Hepatocyte (in vitro differentiated cells): ENCODE measurements around the gene NEDD4L. TPM values are rescaled to one million over a fixed set of nuclear protein-coding genes. Genes with fewer than 3 reads are reported as not detected.

Experiments used
- DNase-seq: peaks from one replicate; pipeline ENCODE4 v3.0.0-alpha.2; 2016; ENCODE audit warnings: low spot score
- H2AFZ ChIP-seq: fragments of 200-600 bp; sonication (generic); 2 replicates; pipeline ENCODE4 v1.6.0; 2016; ENCODE audit warnings: antibody characterized with exemption, mild to moderate bottlenecking
- H3K27ac ChIP-seq: fragments of 200-600 bp; sonication (generic); 2 replicates; pipeline ENCODE4 v1.5.1; 2016; ENCODE audit warnings: mild to moderate bottlenecking
- H3K27me3 ChIP-seq: fragments of 200-600 bp; sonication (generic); 2 replicates; pipeline ENCODE4 v1.6.1; 2016
- H3K36me3 ChIP-seq: fragments of 200-600 bp; sonication (generic); replicated peaks from 2 replicates; pipeline ENCODE4 v1.5.1; 2016; ENCODE audit warnings: low read depth; ENCODE audit not compliant: insufficient read depth
- H3K4me1 ChIP-seq: fragments of 200-600 bp; sonication (generic); 2 replicates; pipeline ENCODE4 v1.5.1; 2016; ENCODE audit warnings: mild to moderate bottlenecking, moderate library complexity; ENCODE audit not compliant: insufficient read depth
- H3K4me2 ChIP-seq: fragments of 200-600 bp; sonication (generic); 2 replicates; pipeline ENCODE4 v1.6.0; 2016
- H3K4me3 ChIP-seq: fragments of 200-600 bp; sonication (generic); 2 replicates; pipeline ENCODE4 v1.5.1; 2016; ENCODE audit warnings: mild to moderate bottlenecking
- H3K79me2 ChIP-seq: fragments of 200-600 bp; sonication (generic); 2 replicates; pipeline ENCODE4 v1.6.0; 2017; ENCODE audit warnings: mild to moderate bottlenecking
- H3K9me2 ChIP-seq: fragments of 200-600 bp; sonication (generic); replicated peaks from 2 replicates; pipeline ENCODE4 v1.6.0; 2017; ENCODE audit warnings: mild to moderate bottlenecking; ENCODE audit not compliant: insufficient read depth
- H3K9me3 ChIP-seq: fragments of 200-600 bp; sonication (generic); 2 replicates; pipeline ENCODE4 v1.5.1; 2016; ENCODE audit warnings: low read depth, mild to moderate bottlenecking
- H4K20me1 ChIP-seq: fragments of 200-600 bp; sonication (generic); 2 replicates; pipeline ENCODE4 v1.6.0; 2016; ENCODE audit warnings: mild to moderate bottlenecking; ENCODE audit not compliant: insufficient read depth, poor library complexity, severe bottlenecking
- EZH2 ChIP-seq: fragments of 200-600 bp; sonication (generic); IDR thresholded peaks from 2 replicates; pipeline ENCODE4 v1.6.1; 2016; ENCODE audit warnings: antibody characterized with exemption, mild to moderate bottlenecking, borderline replicate concordance
- EZH2phosphoT487 ChIP-seq: fragments of 200-600 bp; sonication (generic); IDR thresholded peaks from one replicate; pipeline ENCODE4 v1.6.1; 2018; ENCODE audit warnings: antibody characterized with exemption, mild to moderate bottlenecking, low read depth, moderate library complexity; ENCODE audit not compliant: unreplicated experiment, severe bottlenecking
- whole genome bisulfite sequencing: methylation state at CpG from one replicate; pipeline ENCODE4 v1.1.6; 2016; ENCODE audit warnings: low lambda C conversion rate; ENCODE audit errors: missing lambda C conversion rate; 5-methylcytosine and 5-hydroxymethylcytosine counted together
- polyA plus RNA-seq: library from polyadenylated mRNA; unstranded; fragments of >200 nt; fragmentation: Nextera tagmentation; extraction: Ambion mirVana; gene quantifications from 2 replicates; pipeline ENCODE4 v1.2.1, GENCODE V29; 2016
- total RNA-seq: library from RNA; depleted of rRNA; stranded (reverse); fragments of >200 nt; gene quantifications from 2 replicates; pipeline ENCODE4 v1.2.3, GENCODE V29; 2014
- TF ChIP-seq, protein P1 (sequence below): fragments of 200-600 bp; sonication (generic); IDR thresholded peaks from 2 replicates; pipeline ENCODE4 v1.5.1; 2016; ENCODE audit warnings: antibody characterized with exemption, mild to moderate bottlenecking; ENCODE audit not compliant: poor library complexity

The NEDD4L gene
- total and polyA plus RNA-seq, 2 experiments from 2014 or later: 104 to 140 TPM

DNA sequence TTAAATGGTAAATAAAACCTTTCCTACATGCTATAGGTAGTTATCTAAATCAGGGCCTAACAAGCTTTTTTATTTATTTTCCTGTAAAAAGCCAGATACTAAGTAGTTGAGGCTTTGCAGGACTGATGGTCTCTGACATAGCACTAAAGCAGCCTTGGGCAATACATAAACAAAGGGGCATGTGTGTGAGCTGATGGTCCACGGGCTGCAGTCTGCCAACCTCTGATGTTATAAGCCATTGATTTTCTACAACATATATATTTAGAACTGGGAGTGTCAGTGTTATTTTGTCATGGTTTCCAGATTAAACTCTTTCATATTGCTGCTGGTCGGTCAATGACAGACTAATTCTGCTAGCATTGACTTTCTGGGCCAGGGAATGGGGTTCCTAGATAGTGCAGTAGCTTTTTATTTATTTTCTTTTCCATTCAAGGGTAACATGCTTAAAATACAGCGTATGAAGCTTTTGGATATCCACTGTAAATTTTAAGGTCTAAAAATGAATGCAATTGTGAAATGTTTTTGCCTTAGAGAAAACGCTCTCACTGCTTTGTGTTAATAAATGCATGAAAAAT, 134.0 kb downstream of the NEDD4L start:
- H4K20me1 ChIP-seq: no peaks in the 10 kb centered on the region
- H3K27me3 ChIP-seq: no peaks in the 10 kb centered on the region
- H2AFZ ChIP-seq: no peak overlapping the region
- H3K4me1 ChIP-seq: peaks cover 38% of the 10 kb centered on the region
- no peak for DNase-seq
- no peak for TF ChIP-seq EZH2
- no peak for TF ChIP-seq EZH2phosphoT487
- TF ChIP-seq, protein P1, sequence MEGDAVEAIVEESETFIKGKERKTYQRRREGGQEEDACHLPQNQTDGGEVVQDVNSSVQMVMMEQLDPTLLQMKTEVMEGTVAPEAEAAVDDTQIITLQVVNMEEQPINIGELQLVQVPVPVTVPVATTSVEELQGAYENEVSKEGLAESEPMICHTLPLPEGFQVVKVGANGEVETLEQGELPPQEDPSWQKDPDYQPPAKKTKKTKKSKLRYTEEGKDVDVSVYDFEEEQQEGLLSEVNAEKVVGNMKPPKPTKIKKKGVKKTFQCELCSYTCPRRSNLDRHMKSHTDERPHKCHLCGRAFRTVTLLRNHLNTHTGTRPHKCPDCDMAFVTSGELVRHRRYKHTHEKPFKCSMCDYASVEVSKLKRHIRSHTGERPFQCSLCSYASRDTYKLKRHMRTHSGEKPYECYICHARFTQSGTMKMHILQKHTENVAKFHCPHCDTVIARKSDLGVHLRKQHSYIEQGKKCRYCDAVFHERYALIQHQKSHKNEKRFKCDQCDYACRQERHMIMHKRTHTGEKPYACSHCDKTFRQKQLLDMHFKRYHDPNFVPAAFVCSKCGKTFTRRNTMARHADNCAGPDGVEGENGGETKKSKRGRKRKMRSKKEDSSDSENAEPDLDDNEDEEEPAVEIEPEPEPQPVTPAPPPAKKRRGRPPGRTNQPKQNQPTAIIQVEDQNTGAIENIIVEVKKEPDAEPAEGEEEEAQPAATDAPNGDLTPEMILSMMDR: no peak
- no peaks in the 10 kb centered on the region for H3K36me3 ChIP-seq
- no peak overlapping the region for H3K4me3 ChIP-seq
- H3K4me2 ChIP-seq: peak overlapping the region; percentile 39
- H3K9me2 ChIP-seq: no peaks in the 10 kb centered on the region
- H3K27ac ChIP-seq: peak overlapping the region; percentile 8
- WGBS: 67% methylated on average over 4 of the region's 4 CpGs
- H3K79me2 ChIP-seq: peaks cover 80% of the 10 kb centered on the region
- no peaks in the 10 kb centered on the region for H3K9me3 ChIP-seq

DNA sequence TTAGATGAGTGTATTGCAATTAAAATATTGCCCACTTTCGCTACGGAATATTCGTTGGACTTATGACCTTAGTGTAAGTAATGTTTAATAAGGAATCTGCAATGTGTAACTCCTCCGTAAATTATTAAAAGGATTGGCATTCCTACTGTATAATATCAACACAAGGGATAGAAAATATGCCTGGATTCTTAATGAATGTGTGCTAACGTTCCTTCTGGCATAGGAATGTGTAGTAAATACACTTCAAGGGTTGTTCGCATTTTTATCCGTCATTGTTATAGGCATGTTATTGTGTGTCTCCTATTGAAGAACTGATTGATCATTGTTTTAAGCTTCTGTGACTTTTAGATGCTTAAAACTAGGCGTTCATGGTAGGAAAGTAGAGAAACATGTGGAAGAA, 134.5 kb downstream of the NEDD4L start:
- Histone ChIP-seq H2AFZ (no peak overlapping the region), H4K20me1 (peaks cover 1% of the 10 kb centered on the region), H3K4me2 (peak overlapping the region; percentile 3), H3K4me3 (no peak overlapping the region), H3K9me2 (no peaks in the 10 kb centered on the region), H3K36me3 (no peaks in the 10 kb centered on the region), H3K4me1 (peaks cover 38% of the 10 kb centered on the region), H3K9me3 (no peaks in the 10 kb centered on the region), H3K27me3 (no peaks in the 10 kb centered on the region), H3K27ac (peak overlapping the region; percentile 18), H3K79me2 (peaks cover 81% of the 10 kb centered on the region)
- 62% methylated on average over 8 of the region's 8 CpGs for WGBS
- DNase-seq: no peak
- TF ChIP-seq EZH2 (no peak), EZH2phosphoT487 (no peak)
- TF ChIP-seq, protein P1: no peak

DNA sequence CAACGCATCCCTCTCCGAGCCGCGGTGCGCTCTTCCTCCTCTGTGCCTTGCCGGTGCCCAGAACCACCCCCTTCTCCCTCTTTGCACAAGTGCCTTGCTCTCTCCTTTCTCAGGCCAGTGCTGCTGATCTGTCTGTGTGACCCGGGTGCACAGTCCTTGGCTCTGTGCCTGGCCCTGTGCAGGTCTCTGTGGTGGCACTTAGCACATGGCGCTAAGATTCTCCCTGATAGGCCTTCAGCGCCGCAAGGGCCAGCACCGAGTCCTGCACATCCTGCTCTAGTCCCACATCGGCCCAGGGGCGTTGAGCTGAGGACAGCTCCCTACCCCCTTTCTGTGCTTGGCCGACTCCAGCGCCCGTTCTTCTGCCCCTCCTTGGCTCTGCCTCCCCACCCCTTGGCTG, 136.1 kb downstream of the NEDD4L start:
- Histone ChIP-seq H3K4me2 (no peak overlapping the region), H3K36me3 (no peaks in the 10 kb centered on the region), H3K4me3 (no peak overlapping the region), H3K27ac (no peak overlapping the region), H4K20me1 (peaks cover 4% of the 10 kb centered on the region), H3K79me2 (peaks cover 81% of the 10 kb centered on the region), H3K27me3 (no peaks in the 10 kb centered on the region), H3K9me3 (no peaks in the 10 kb centered on the region), H3K9me2 (no peaks in the 10 kb centered on the region), H3K4me1 (peaks cover 30% of the 10 kb centered on the region), H2AFZ (no peak overlapping the region)
- no peak for DNase-seq
- WGBS: 97% methylated on average over 16 of the region's 16 CpGs
- TF ChIP-seq EZH2 (no peak), EZH2phosphoT487 (no peak)
- TF ChIP-seq, protein P1: no peak
